Activated CD4-positive, alpha-beta memory T cell treated with anti-CD3 and anti-CD28 coated beads, Interleukin-2, amount 10 ng/mL, durations not matched to agents 7 days and 5 days (primary cell): ENCODE data around the gene VPS35. TPM values are rescaled to one million over a fixed set of nuclear protein-coding genes. Genes with fewer than 3 reads are reported as not detected.
"Not testable (repeated sequence)": the region's sequence is repeated elsewhere in the genome, so short reads cannot be mapped to it uniquely, and the experiment has no call there.

Source experiments
- CTCF ChIA-PET: fragments of 350-600 bp; sonication (Branson Sonifier 250); formaldehyde crosslinking; loops from one replicate; lab custom pipeline; 2021; ENCODE audit warnings: antibody characterized with exemption, inconsistent platforms; lab: Charles Lee
- POLR2A ChIA-PET: fragments of 350-600 bp; sonication (Branson Sonifier 250); formaldehyde crosslinking; loops from one replicate; lab custom pipeline; 2021; ENCODE audit warnings: antibody characterized with exemption; lab: Charles Lee
- DNase-seq: peaks from one replicate; pipeline ENCODE4 v3.0.0-alpha.2; 2020
- H3K27ac Mint-ChIP-seq: one replicate; pipeline ENCODE4 v1.8.0; 2021; ENCODE audit warnings: mild to moderate bottlenecking, mixed read lengths
- H3K27me3 Mint-ChIP-seq: one replicate; pipeline ENCODE4 v1.8.0; 2021; ENCODE audit warnings: mixed read lengths
- H3K36me3 Mint-ChIP-seq: one replicate; pipeline ENCODE4 v1.8.0; 2021; ENCODE audit warnings: low read depth, mixed read lengths
- H3K4me1 Mint-ChIP-seq: one replicate; pipeline ENCODE4 v1.8.0; 2021; ENCODE audit warnings: mixed read lengths
- H3K4me3 Mint-ChIP-seq: one replicate; pipeline ENCODE4 v1.8.0; 2021; ENCODE audit warnings: mild to moderate bottlenecking, mixed read lengths
- H3K9me3 Mint-ChIP-seq: one replicate; pipeline ENCODE4 v1.8.0; 2021; ENCODE audit warnings: mixed read lengths
- total RNA-seq, 2 experiments: library from RNA; stranded (reverse); gene quantifications; one replicate each; pipeline ENCODE4 v1.2.3, GENCODE V29; 2021

Gene VPS35
- total RNA-seq, 2 experiments from 2014 or later, result 86.8 to 89.4 TPM

DNA sequence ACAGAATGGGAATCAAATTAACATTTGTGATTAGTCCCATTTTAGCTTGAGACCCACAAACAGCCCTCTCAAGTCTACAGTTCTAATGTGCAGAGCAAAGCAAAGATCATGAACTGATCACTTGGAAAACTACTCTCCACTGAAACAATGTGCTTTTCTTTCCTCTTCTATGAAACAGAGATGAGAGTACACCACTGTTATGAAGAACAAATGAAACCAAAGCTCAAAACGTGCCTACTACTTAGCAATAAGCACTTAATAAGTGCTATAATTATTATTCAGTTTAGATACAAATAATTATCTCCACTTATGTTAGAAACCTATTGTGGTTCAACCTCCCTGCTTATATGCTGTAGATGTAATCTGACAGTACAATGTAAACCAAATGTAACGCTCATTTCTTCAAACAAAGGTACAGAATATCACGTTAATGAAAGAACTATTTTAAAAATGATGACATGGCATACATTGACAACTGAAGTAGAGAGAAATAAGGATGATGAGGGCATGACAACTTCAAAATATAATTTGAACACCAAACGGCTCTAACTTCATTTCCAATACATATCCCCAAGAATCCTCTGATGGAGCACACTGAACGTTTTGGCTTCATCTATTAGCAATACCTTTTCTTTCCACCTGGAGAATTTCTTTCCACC lies 2.0 kb downstream of the VPS35 start:
- DNase-seq, result no peak
- H3K4me1 Mint-ChIP-seq, result peaks cover 33% of the 10 kb centered on the region
- peaks cover 16% of the 10 kb centered on the region for H3K36me3 Mint-ChIP-seq
- H3K27ac Mint-ChIP-seq, result no peak overlapping the region
- H3K27me3 Mint-ChIP-seq, result no peaks in the 10 kb centered on the region
- ChIA-PET CTCF (interaction anchor here (0.5 to 2.3 kb wide), 4 partner anchors 13 to 243 kb away, joined by 3 to 13 read pairs (median 4); no protein-coding TSS in a partner anchor), POLR2A (interaction anchor here (1.2 to 2.1 kb wide), 2 partner anchors 9 to 66 kb away, joined by 5 to 10 read pairs; partner anchors contain the start of gene SHCBP1)
- no peaks in the 10 kb centered on the region for H3K9me3 Mint-ChIP-seq
- H3K4me3 Mint-ChIP-seq, result no peak overlapping the region

DNA sequence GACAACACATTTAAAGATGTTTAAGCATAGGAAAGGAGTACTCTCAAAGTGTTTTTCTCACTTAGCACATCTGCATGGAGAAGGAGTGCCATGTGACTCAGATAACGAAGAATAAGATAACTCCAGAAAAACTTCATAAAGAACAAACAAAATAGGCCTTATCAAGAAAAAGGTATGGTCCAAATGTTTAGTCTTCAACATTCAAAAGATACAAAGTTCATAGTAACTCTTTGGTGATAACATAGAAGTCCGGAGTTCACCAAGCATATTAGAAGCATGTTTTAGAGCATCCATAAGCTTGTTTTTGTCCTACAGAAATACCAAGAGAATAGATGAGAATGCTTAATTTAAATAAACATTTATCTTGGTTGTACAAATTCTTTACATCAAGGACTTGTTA lies 7.1 kb downstream of the VPS35 start:
- H3K9me3 Mint-ChIP-seq, DNase-seq, H3K27ac Mint-ChIP-seq, H3K27me3 Mint-ChIP-seq, H3K4me3 Mint-ChIP-seq, POLR2A ChIA-PET: not testable (repeated sequence)
- CTCF ChIA-PET, result interaction anchor here (2.1 kb wide), 1 partner anchor 8 kb away, joined by 13 read pairs; no protein-coding TSS in a partner anchor
- H3K4me1 Mint-ChIP-seq, result peaks cover 18% of the 10 kb centered on the region
- H3K36me3 Mint-ChIP-seq, result peaks cover 31% of the 10 kb centered on the region

- POLR2A ChIA-PET, result interaction anchor here (1.3 kb wide), 1 partner anchor 9 kb away, joined by 5 read pairs; no protein-coding TSS in a partner anchor
- H3K9me3 Mint-ChIP-seq, H3K27ac Mint-ChIP-seq: not testable (repeated sequence)
Observed at GRCh38 chr16:46677943-46678342, 11.0 kb downstream of the VPS35 start.

GRCh38 chr16:46673320-46674013 lies 15.5 kb downstream of the VPS35 start:
- Mint-ChIP-seq H3K27ac (no peak overlapping the region), H3K36me3 (peaks cover 46% of the 10 kb centered on the region), H3K9me3 (no peaks in the 10 kb centered on the region), H3K4me3 (no peak overlapping the region), H3K27me3 (no peaks in the 10 kb centered on the region), H3K4me1 (no peaks in the 10 kb centered on the region)
- ChIA-PET POLR2A (interaction anchor here (1.1 to 1.5 kb wide), 4 partner anchors 16 to 299 kb away, joined by 3 to 4 read pairs (median 4); partner anchors contain the start of genes ORC6 and SHCBP1), CTCF (interaction anchor here (0.6 to 3.3 kb wide), 40 partner anchors 9 to 364 kb away, joined by 3 to 37 read pairs (median 4); partner anchors contain the start of genes GPT2 and ORC6)
- peak; percentile 58 for DNase-seq

More at GRCh38 chr16:46677943-46678342, 11.0 kb downstream of the VPS35 start:
- not testable (repeated sequence) for H3K4me1 Mint-ChIP-seq, DNase-seq, H3K4me3 Mint-ChIP-seq, H3K27me3 Mint-ChIP-seq
- peaks cover 46% of the 10 kb centered on the region for H3K36me3 Mint-ChIP-seq
- CTCF ChIA-PET, result interaction anchor here (1.0 to 1.6 kb wide), 2 partner anchors 7 to 12 kb away, joined by 3 to 4 read pairs; partner anchors contain the start of gene ORC6

DNA sequence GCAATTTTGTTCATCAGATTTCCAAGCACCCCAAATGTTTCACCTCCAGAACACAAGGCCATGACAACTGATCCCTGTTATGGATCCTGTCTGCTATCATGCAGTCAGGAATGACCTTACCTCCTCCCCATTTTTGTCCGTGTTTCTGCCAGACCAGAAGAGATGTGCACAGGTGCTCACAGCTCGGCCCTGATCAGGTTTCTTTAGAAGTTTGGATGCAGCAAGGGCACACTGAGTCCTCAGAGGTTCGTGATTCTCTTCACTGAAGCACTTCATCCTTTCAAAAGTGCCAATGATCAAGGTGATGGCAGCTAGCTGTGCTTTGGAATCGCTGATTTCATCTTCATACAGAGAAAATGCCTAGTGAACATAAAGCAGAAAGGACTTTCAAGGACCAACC lies 26.9 kb downstream of the VPS35 start:
- Mint-ChIP-seq H3K27ac (no peak overlapping the region), H3K4me1 (peaks cover 13% of the 10 kb centered on the region), H3K36me3 (peaks cover 62% of the 10 kb centered on the region), H3K27me3 (no peaks in the 10 kb centered on the region), H3K4me3 (no peak overlapping the region), H3K9me3 (no peaks in the 10 kb centered on the region)
- DNase-seq, result no peak
- ChIA-PET CTCF (interaction anchor here (1.6 kb wide), 1 partner anchor 12 kb away, joined by 5 read pairs; no protein-coding TSS in a partner anchor), POLR2A (no interaction called here)

GRCh38 chr16:46658925-46659324 lies 30.1 kb downstream of the VPS35 start:
- POLR2A ChIA-PET, result interaction anchor here (0.7 to 0.8 kb wide), 2 partner anchors 18 to 1397 kb away, joined by 3 read pairs; no protein-coding TSS in a partner anchor
- Mint-ChIP-seq H3K36me3 (peaks cover 56% of the 10 kb centered on the region), H3K27ac (peak overlapping the region; percentile 24), H3K27me3 (no peaks in the 10 kb centered on the region), H3K4me1 (peaks cover 13% of the 10 kb centered on the region), H3K9me3 (no peaks in the 10 kb centered on the region), H3K4me3 (no peak overlapping the region)
- CTCF ChIA-PET, result interaction anchor here (0.8 to 2.3 kb wide), 3 partner anchors 10 to 15 kb away, joined by 3 to 12 read pairs (median 5); no protein-coding TSS in a partner anchor
- peak; percentile 30 for DNase-seq

DNA sequence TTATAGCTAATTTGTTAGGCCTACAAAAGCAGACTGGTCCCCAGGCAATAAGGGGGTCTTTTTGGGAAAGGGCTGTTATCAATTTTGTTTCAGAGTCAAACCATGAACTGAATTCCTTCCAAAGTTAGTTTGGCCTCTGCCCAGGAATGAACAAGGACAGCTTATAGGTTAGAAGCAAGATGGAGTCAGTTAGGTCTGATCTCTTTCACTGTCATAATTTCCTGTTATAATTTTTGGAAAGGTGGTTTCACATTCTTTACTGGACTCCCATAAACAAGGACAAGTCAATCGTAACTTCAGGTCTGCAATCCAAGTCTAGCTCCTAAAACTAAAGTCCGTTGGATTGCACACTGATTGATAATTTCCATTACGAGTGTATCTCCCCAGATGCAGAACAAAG lies 37.7 kb downstream of the VPS35 start:
- H3K4me3 Mint-ChIP-seq, result no peak overlapping the region
- no peak for DNase-seq
- POLR2A ChIA-PET, result no interaction called here
- H3K27me3 Mint-ChIP-seq, result no peaks in the 10 kb centered on the region
- H3K9me3 Mint-ChIP-seq, result no peaks in the 10 kb centered on the region
- peaks cover 8% of the 10 kb centered on the region for H3K36me3 Mint-ChIP-seq
- H3K27ac Mint-ChIP-seq, result no peak overlapping the region
- no peaks in the 10 kb centered on the region for H3K4me1 Mint-ChIP-seq
- CTCF ChIA-PET, result no interaction called here

DNA sequence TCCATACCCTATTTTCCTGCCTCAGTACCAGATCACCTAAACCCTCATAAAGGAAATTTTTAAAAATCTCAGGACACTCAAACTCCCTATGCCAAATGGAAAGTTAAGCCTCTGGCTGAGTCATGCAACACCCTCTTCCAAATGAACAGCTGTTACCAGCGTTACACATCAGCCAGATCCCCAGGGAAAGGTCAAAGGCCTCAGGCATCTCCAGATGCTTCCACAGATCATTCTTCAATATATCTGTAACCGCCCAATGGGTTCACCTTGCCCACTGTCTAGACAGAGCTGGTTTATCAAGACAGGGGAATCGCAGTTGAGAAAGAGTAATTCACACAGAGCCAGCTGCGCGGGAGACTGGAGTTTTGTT lies 38.7 kb downstream of the VPS35 start:
- no peak for DNase-seq
- Mint-ChIP-seq H3K27ac (no peak overlapping the region), H3K9me3 (peaks cover 7% of the 10 kb centered on the region), H3K4me3 (no peak overlapping the region), H3K27me3 (no peaks in the 10 kb centered on the region), H3K4me1 (no peaks in the 10 kb centered on the region), H3K36me3 (peaks cover 6% of the 10 kb centered on the region)
- CTCF ChIA-PET, result interaction anchor here (1.0 kb wide), 1 partner anchor 280 kb away, joined by 3 read pairs; no protein-coding TSS in a partner anchor
- POLR2A ChIA-PET, result no interaction called here

DNA sequence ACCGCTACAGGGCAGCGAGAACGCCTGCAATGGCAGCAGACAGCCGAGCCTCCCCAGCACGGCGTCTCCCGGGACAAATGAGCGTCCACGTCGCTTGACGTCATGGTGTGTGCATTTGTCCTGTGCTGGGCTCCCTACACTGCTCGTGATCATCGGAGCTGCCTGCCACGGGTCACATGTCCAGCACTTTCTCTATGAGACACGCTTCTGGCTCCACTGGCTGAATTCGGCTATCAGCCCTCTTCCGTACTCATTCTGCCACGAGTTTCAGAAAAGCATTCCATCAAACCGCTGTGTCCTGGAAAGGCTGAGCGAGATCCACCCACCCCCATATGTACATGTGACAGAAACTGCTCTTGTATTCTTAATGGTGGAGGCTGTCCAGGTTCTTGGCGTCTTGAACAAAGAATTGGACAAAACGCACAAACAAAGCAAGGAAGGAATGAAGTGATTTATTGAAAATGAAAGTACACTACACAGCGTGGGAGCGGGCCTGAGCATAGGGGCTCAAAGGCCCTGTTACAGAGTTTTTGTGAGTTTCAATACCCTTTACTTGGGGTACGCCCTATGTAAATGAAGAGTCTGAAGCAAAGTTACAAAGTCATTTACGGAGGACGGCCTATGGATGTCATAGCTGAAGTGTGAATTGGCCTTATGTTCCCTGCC lies 39.3 kb downstream of the VPS35 start:
- POLR2A ChIA-PET, result no interaction called here
- H3K4me1 Mint-ChIP-seq, result no peaks in the 10 kb centered on the region
- DNase-seq, result no peak
- peaks cover 6% of the 10 kb centered on the region for H3K36me3 Mint-ChIP-seq
- no peak overlapping the region for H3K27ac Mint-ChIP-seq
- H3K4me3 Mint-ChIP-seq, result no peak overlapping the region
- H3K9me3 Mint-ChIP-seq, result peaks cover 11% of the 10 kb centered on the region
- CTCF ChIA-PET, result interaction anchor here (1.0 kb wide), 1 partner anchor 280 kb away, joined by 3 read pairs; no protein-coding TSS in a partner anchor
- H3K27me3 Mint-ChIP-seq, result no peaks in the 10 kb centered on the region

GRCh38 chr16:46648656-46649055 lies 40.3 kb downstream of the VPS35 start:
- ChIA-PET CTCF (no interaction called here), POLR2A (no interaction called here)
- no peak overlapping the region for H3K4me3 Mint-ChIP-seq
- H3K36me3 Mint-ChIP-seq, result peaks cover 12% of the 10 kb centered on the region
- no peak for DNase-seq
- no peak overlapping the region for H3K27ac Mint-ChIP-seq
- H3K27me3 Mint-ChIP-seq, result no peaks in the 10 kb centered on the region
- H3K4me1 Mint-ChIP-seq, result no peaks in the 10 kb centered on the region
- peaks cover 17% of the 10 kb centered on the region for H3K9me3 Mint-ChIP-seq

DNA sequence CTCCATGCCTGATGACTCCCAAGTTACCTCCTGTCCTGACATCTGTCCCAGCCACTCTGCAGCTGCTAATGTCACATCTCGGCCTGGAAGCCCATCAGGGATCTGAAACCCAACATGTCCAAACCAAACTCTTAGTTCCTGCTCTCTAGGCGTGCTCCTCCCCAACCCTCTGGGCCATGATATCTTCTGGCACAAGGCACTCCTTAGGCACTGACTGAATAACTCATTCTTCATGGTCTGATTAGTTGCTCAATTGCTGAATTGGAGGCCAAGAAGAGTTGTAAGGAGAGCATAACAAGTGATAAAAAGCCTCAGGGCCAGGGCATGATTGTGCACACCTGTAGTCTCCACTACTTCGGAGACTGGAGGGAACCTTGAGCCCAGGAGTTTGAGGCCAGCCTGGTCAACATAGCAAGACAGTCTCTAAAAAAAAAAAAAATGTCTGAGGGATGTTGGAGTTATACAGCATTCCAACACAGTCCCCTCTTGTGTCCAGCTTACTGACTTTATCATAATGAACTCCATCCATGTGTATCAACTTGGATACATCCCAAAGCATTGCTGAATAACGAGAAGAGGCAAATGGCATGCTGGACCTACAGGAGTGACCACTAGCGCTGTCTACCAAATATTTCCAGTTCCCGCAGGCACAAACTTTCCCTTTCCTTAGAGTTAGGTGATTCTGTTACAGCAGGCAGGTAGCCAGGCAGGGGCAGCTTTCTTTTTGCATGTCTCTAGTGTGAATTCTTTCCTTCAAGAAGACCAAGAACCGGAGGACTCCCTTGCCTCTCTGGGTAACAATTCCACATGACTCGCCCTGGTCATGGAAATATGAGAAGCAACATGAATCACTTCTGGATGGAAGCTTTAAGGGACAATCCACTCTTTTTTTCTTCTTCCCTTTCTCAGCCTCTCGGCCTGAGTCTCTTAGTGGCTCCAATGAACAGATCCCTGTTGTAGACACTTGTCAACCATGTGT lies 49.7 kb downstream of the VPS35 start:
- ChIA-PET CTCF (no interaction called here), POLR2A (interaction anchor here (0.9 kb wide), 1 partner anchor 19 kb away, joined by 4 read pairs; no protein-coding TSS in a partner anchor)
- no peak for DNase-seq
- H3K9me3 Mint-ChIP-seq, result peaks cover 8% of the 10 kb centered on the region
- H3K36me3 Mint-ChIP-seq, result peaks cover 8% of the 10 kb centered on the region
- no peaks in the 10 kb centered on the region for H3K27me3 Mint-ChIP-seq
- no peak overlapping the region for H3K27ac Mint-ChIP-seq
- H3K4me3 Mint-ChIP-seq, result no peak overlapping the region
- H3K4me1 Mint-ChIP-seq, result peaks cover 3% of the 10 kb centered on the region
